HG02943 (cell line): ENCODE data around the gene CPT1C.
A peak's percentile ranks its signal among the peaks of the same experiment; 100 is the strongest.

Experiments used
- ATAC-seq: cut with Tn5 transposase; IDR thresholded peaks from one replicate; pipeline ENCODE4 v1.9.1; 2021; ENCODE audit warnings: mild to moderate bottlenecking, low read depth, moderate library complexity; ENCODE audit not compliant: unreplicated experiment

The CPT1C gene

GRCh38 chr19:49690656-49691242, at the start of gene CPT1C:
Gene CPT1C (plus strand): TSS chr19:49691116. CDS start chr19:49692253, 1,137 bp downstream.
- no peak for ATAC-seq

GRCh38 chr19:49641688-49642491, 49.0 kb upstream of the CPT1C start, which contains the start of gene SCAF1:
Gene SCAF1 (plus strand): TSS chr19:49642209. CDS start chr19:49645027, 2,818 bp downstream.
- peak; percentile 51 for ATAC-seq

GRCh38 chr19:49642492-49643035, 48.4 kb upstream of the CPT1C start:
- no peak for ATAC-seq

GRCh38 chr19:49643466-49643865, 47.5 kb upstream of the CPT1C start:
- no peak for ATAC-seq

- ATAC-seq = no peak
These were observed 45.3 kb upstream of the CPT1C start for GRCh38 chr19:49645592-49645991.

- no peak for ATAC-seq
These were observed 44.9 kb upstream of the CPT1C start for GRCh38 chr19:49645995-49646394.

- no peak for ATAC-seq
These were observed 44.3 kb upstream of the CPT1C start for GRCh38 chr19:49646586-49646985.

- ATAC-seq = no peak
These were observed 39.7 kb upstream of the CPT1C start for GRCh38 chr19:49651029-49651819.

- ATAC-seq = no peak
These were observed 38.9 kb upstream of the CPT1C start for GRCh38 chr19:49651820-49652550.

GRCh38 chr19:49652551-49653465, 38.1 kb upstream of the CPT1C start:
- ATAC-seq = no peak

- ATAC-seq = no peak
These were observed 37.5 kb upstream of the CPT1C start for GRCh38 chr19:49653466-49653806.

GRCh38 chr19:49654581-49654980, 36.3 kb upstream of the CPT1C start:
- ATAC-seq = no peak

GRCh38 chr19:49655570-49656455, 35.1 kb upstream of the CPT1C start:
- no peak for ATAC-seq

- ATAC-seq = no peak
These were observed 34.3 kb upstream of the CPT1C start for GRCh38 chr19:49656456-49657109.

GRCh38 chr19:49657493-49658138, 33.3 kb upstream of the CPT1C start:
- no peak for ATAC-seq

- no peak for ATAC-seq
These were observed 32.8 kb upstream of the CPT1C start for GRCh38 chr19:49658139-49658517.
